SU-DHL-6 (cell line): Measurements from ENCODE around the gene DCBLD2.

Experiments
- H2AFZ ChIP-seq: fragments of 200-600 bp; sonication (generic); 2 replicates; pipeline ENCODE4 v1.6.1; 2014; ENCODE audit warnings: low read depth, mild to moderate bottlenecking, moderate library complexity, mixed read lengths, antibody characterized with exemption, low read length; ENCODE audit not compliant: severe bottlenecking
- H3F3A ChIP-seq: fragments of 200-600 bp; shearing (Covaris generic); 2 replicates; pipeline ENCODE4 v1.6.0; 2016; ENCODE audit warnings: antibody characterized with exemption, mild to moderate bottlenecking; ENCODE audit not compliant: insufficient read depth
- H3K27ac ChIP-seq: fragments of 200-600 bp; sonication (generic); 2 replicates; pipeline ENCODE4 v1.5.1; 2016; ENCODE audit warnings: low read depth, mild to moderate bottlenecking, low read length, moderate library complexity, mixed read lengths
- H3K27me3 ChIP-seq: fragments of 200-600 bp; sonication (generic), shearing (Covaris generic); 2 replicates; pipeline ENCODE4 v1.6.0; 2014; ENCODE audit warnings: mild to moderate bottlenecking, low read length
- H3K36me3 ChIP-seq: fragments of 200-600 bp; sonication (generic); 2 replicates; pipeline ENCODE4 v1.6.1; 2014; ENCODE audit warnings: mild to moderate bottlenecking, low read length, mixed read lengths
- H3K4me2 ChIP-seq: fragments of 300-600, 200-600 bp; shearing (Covaris generic), sonication (generic); 2 replicates; pipeline ENCODE4 v1.6.0; 2014; ENCODE audit warnings: low read length, low read depth, mild to moderate bottlenecking; ENCODE audit not compliant: poor library complexity, severe bottlenecking
- H3K4me3 ChIP-seq: fragments of 200-600 bp; sonication (generic); 2 replicates; pipeline ENCODE4 v1.5.1; 2014; ENCODE audit warnings: antibody characterized with exemption, low read length, mild to moderate bottlenecking, mixed read lengths; ENCODE audit not compliant: insufficient read depth, poor library complexity, severe bottlenecking
- H3K79me2 ChIP-seq: fragments of 200-600 bp; sonication (generic); 2 replicates; pipeline ENCODE4 v1.6.1; 2014; ENCODE audit warnings: mild to moderate bottlenecking, low read length, moderate library complexity; ENCODE audit not compliant: insufficient read depth
- H3K9ac ChIP-seq: fragments of 200-600 bp; sonication (generic); 2 replicates; pipeline ENCODE4 v1.7.0; 2014; ENCODE audit warnings: mild to moderate bottlenecking, low read length
- H3K9me2 ChIP-seq: fragments of 200-600 bp; sonication (generic); replicated peaks from 2 replicates; pipeline ENCODE4 v1.6.1; 2014; ENCODE audit warnings: low read length; ENCODE audit not compliant: insufficient read depth
- H3K9me3 ChIP-seq: fragments of 200-600 bp; sonication (generic); 2 replicates; pipeline ENCODE4 v1.6.1; 2014; ENCODE audit warnings: low read length, mixed read lengths; ENCODE audit not compliant: insufficient read depth
- H4K20me1 ChIP-seq: fragments of 200-600 bp; sonication (generic); 2 replicates; pipeline ENCODE4 v1.6.1; 2014; ENCODE audit warnings: low read depth, mild to moderate bottlenecking, antibody characterized with exemption, low read length, moderate library complexity, mixed read lengths
- EZH2phosphoT487 ChIP-seq: fragments of 200-600 bp; sonication (generic), shearing (Covaris generic); conservative IDR thresholded peaks from 2 replicates; pipeline ENCODE4 v1.6.1; 2018; ENCODE audit warnings: mild to moderate bottlenecking, antibody characterized with exemption, low read length, moderate library complexity, mixed read lengths
- TF ChIP-seq, protein P1 (sequence below): fragments of 200-600 bp; sonication (generic); IDR thresholded peaks from one replicate; pipeline ENCODE4 v1.5.1; 2017; ENCODE audit warnings: antibody characterized with exemption, mild to moderate bottlenecking, low read length, moderate library complexity; ENCODE audit not compliant: insufficient read depth, poor library complexity, severe bottlenecking

DCBLD2 gene

GRCh38 chr3:98827221-98827920, 74.1 kb downstream of the DCBLD2 start:
- Histone ChIP-seq H3K9me3 (no peaks in the 10 kb centered on the region), H3K4me2 (no peak overlapping the region), H4K20me1 (no peaks in the 10 kb centered on the region), H3K27ac (no peak overlapping the region), H3K36me3 (no peaks in the 10 kb centered on the region), H3K4me3 (no peak overlapping the region), H3K9ac (no peak overlapping the region), H3K79me2 (no peaks in the 10 kb centered on the region), H3K9me2 (no peaks in the 10 kb centered on the region), H3K27me3 (no peaks in the 10 kb centered on the region), H3F3A (no peaks in the 10 kb centered on the region), H2AFZ (no peak overlapping the region)
- TF ChIP-seq EZH2phosphoT487, result no peak
- TF ChIP-seq, protein P1, sequence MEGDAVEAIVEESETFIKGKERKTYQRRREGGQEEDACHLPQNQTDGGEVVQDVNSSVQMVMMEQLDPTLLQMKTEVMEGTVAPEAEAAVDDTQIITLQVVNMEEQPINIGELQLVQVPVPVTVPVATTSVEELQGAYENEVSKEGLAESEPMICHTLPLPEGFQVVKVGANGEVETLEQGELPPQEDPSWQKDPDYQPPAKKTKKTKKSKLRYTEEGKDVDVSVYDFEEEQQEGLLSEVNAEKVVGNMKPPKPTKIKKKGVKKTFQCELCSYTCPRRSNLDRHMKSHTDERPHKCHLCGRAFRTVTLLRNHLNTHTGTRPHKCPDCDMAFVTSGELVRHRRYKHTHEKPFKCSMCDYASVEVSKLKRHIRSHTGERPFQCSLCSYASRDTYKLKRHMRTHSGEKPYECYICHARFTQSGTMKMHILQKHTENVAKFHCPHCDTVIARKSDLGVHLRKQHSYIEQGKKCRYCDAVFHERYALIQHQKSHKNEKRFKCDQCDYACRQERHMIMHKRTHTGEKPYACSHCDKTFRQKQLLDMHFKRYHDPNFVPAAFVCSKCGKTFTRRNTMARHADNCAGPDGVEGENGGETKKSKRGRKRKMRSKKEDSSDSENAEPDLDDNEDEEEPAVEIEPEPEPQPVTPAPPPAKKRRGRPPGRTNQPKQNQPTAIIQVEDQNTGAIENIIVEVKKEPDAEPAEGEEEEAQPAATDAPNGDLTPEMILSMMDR, result no peak

GRCh38 chr3:98826126-98826525, 75.4 kb downstream of the DCBLD2 start:
- H4K20me1 ChIP-seq, result no peaks in the 10 kb centered on the region
- no peak overlapping the region for H3K4me2 ChIP-seq
- no peaks in the 10 kb centered on the region for H3K9me2 ChIP-seq
- no peaks in the 10 kb centered on the region for H3K27me3 ChIP-seq
- H3K9ac ChIP-seq, result no peak overlapping the region
- no peak overlapping the region for H3K4me3 ChIP-seq
- H3K36me3 ChIP-seq, result no peaks in the 10 kb centered on the region
- no peak for TF ChIP-seq EZH2phosphoT487
- TF ChIP-seq, protein P1, result no peak
- H2AFZ ChIP-seq, result no peak overlapping the region
- no peaks in the 10 kb centered on the region for H3K9me3 ChIP-seq
- H3K27ac ChIP-seq, result no peak overlapping the region
- H3F3A ChIP-seq, result no peaks in the 10 kb centered on the region
- no peaks in the 10 kb centered on the region for H3K79me2 ChIP-seq

- H3K79me2 ChIP-seq, result no peaks in the 10 kb centered on the region
- no peaks in the 10 kb centered on the region for H4K20me1 ChIP-seq
- H3K27ac ChIP-seq, result no peak overlapping the region
- H3K9ac ChIP-seq, result no peak overlapping the region
- TF ChIP-seq, protein P1, result no peak
- no peak for TF ChIP-seq EZH2phosphoT487
- H3K36me3 ChIP-seq, result no peaks in the 10 kb centered on the region
- H2AFZ ChIP-seq, result no peak overlapping the region
- H3F3A ChIP-seq, result no peaks in the 10 kb centered on the region
- no peak overlapping the region for H3K4me3 ChIP-seq
- no peaks in the 10 kb centered on the region for H3K27me3 ChIP-seq
- no peaks in the 10 kb centered on the region for H3K9me3 ChIP-seq
- H3K4me2 ChIP-seq, result no peak overlapping the region
- no peaks in the 10 kb centered on the region for H3K9me2 ChIP-seq
These were observed 77.2 kb downstream of the DCBLD2 start for GRCh38 chr3:98824256-98824655.
